Measurements from ENCODE around the gene CFAP46.

GRCh38 chr10:132861116-132861691, 81.2 kb downstream of the CFAP46 start:
- TF ChIP-seq YY1 (IDR thresholded peaks at IDR 0.05; ENCODE audit: insufficient read depth, insufficient read length) (no peak), ZNF274 (IDR thresholded peaks at IDR 0.05; ENCODE audit: low read depth, low read length) (no peak), SUZ12 (IDR thresholded peaks at IDR 0.05; ENCODE audit: extremely low read depth, insufficient read depth, insufficient read length) (no peak)
